A673 (cell line): Measurements from ENCODE around the gene CYLD. TPM values are rescaled to one million over a fixed set of nuclear protein-coding genes. Genes with fewer than 3 reads are reported as not detected.
A peak's percentile ranks its signal among the peaks of the same experiment; 100 is the strongest.

Source experiments
- BruUV-seq: library from RNA; stranded (reverse); fragments of 400-500 nt; replicated peaks from 2 replicates; lab custom pipeline; 2021; lab: Mats Ljungman, UMichigan
- CTCF ChIA-PET: fragments of 300-600 bp; sonication (Branson Sonifier 250); formaldehyde crosslinking; loops from one replicate; lab custom pipeline; 2022; ENCODE audit warnings: antibody characterized with exemption; lab: Charles Lee
- POLR2A ChIA-PET: fragments of 300-600 bp; sonication (Branson Sonifier 250); formaldehyde crosslinking; loops from one replicate; lab custom pipeline; 2022; ENCODE audit warnings: antibody characterized with exemption; ENCODE audit not compliant: low non-redundant PET; lab: Charles Lee
- DNase-seq: peaks from one replicate; pipeline ENCODE4 v3.0.0-alpha.2; 2015; ENCODE audit warnings: low spot score
- H3K27ac ChIP-seq: fragments of 200-600 bp; sonication (generic); 2 replicates; pipeline ENCODE4 v1.5.1; 2016; ENCODE audit warnings: mixed run types, low read depth, mild to moderate bottlenecking, mixed read lengths, antibody characterized with exemption, low read length; ENCODE audit not compliant: poor library complexity, severe bottlenecking
- H3K27me3 ChIP-seq: fragments of 200-600 bp; sonication (generic); replicated peaks from 2 replicates; pipeline ENCODE4 v1.6.1; 2017; ENCODE audit warnings: mixed run types, low read depth, mild to moderate bottlenecking, mixed read lengths, antibody characterized with exemption, low read length; ENCODE audit not compliant: insufficient read depth, poor library complexity
- H3K36me3 ChIP-seq: fragments of 200-600 bp; sonication (generic); 2 replicates; pipeline ENCODE4 v1.6.1; 2016; ENCODE audit warnings: mixed run types, mild to moderate bottlenecking, mixed read lengths, antibody characterized with exemption, low read length; ENCODE audit not compliant: insufficient read depth, poor library complexity, severe bottlenecking
- H3K4me1 ChIP-seq: fragments of 200-600 bp; sonication (generic); 2 replicates; pipeline ENCODE4 v1.6.1; 2017; ENCODE audit warnings: mixed run types, mild to moderate bottlenecking, mixed read lengths, antibody characterized with exemption, low read length; ENCODE audit not compliant: insufficient read depth, poor library complexity, severe bottlenecking
- H3K4me3 ChIP-seq: fragments of 200-600 bp; sonication (generic); 2 replicates; pipeline ENCODE4 v1.5.1; 2016; ENCODE audit warnings: low read depth, mixed run types, mild to moderate bottlenecking, mixed read lengths, low read length; ENCODE audit not compliant: poor library complexity, severe bottlenecking
- H3K9me3 ChIP-seq: fragments of 200-600 bp; sonication (generic); 2 replicates; pipeline ENCODE4 v1.6.1; 2016; ENCODE audit warnings: mixed run types, low read depth, mild to moderate bottlenecking, mixed read lengths, antibody characterized with exemption, low read length; ENCODE audit not compliant: poor library complexity, severe bottlenecking
- CTCF ChIP-seq: fragments of 300-800, 200-600 bp; sonication (generic); conservative IDR thresholded peaks from 2 replicates; pipeline ENCODE4 v1.5.1; 2017; ENCODE audit warnings: low read depth, mild to moderate bottlenecking, antibody characterized with exemption, low read length, moderate library complexity, mixed read lengths
- EZH2 ChIP-seq: fragments of 200-600 bp; sonication (generic); IDR thresholded peaks from 2 replicates; pipeline ENCODE4 v1.6.1; 2017; ENCODE audit warnings: borderline replicate concordance, low read depth, mild to moderate bottlenecking, mixed read lengths, antibody characterized with exemption, low read length; ENCODE audit not compliant: poor library complexity, severe bottlenecking
- intact Hi-C: fragments of 100-400 bp; cut with micrococcal nuclease; formaldehyde crosslinking; loops from one replicate; pipeline ENCODE4 v1.10.0; 2022; ENCODE audit not compliant: unreplicated experiment
- total RNA-seq: library from RNA; stranded (reverse); gene quantifications from 2 replicates; pipeline ENCODE4 v1.2.3, GENCODE V29; 2021

The CYLD gene
- total RNA-seq, 1 experiment from 2014 or later: 6.3 TPM

GRCh38 chr16:50802961-50803360 lies 61.1 kb downstream of the CYLD start:
- H3K4me3 ChIP-seq: no peak overlapping the region
- no peak overlapping the region for H3K27ac ChIP-seq
- no peak for DNase-seq
- no peaks in the 10 kb centered on the region for H3K4me1 ChIP-seq
- H3K9me3 ChIP-seq: no peaks in the 10 kb centered on the region
- ChIA-PET CTCF (no interaction called here), POLR2A (no interaction called here)
- no peak for TF ChIP-seq EZH2
- no peak for TF ChIP-seq CTCF
- H3K36me3 ChIP-seq: no peaks in the 10 kb centered on the region
- H3K27me3 ChIP-seq: no peaks in the 10 kb centered on the region
- intact Hi-C loops: loop anchor here (10.0 kb wide), 1 partner anchor 1182 kb away; no protein-coding TSS in a partner anchor
- no TSS peak for BruUV-seq

- H3K4me3 ChIP-seq: no peak overlapping the region
- no peaks in the 10 kb centered on the region for H3K27me3 ChIP-seq
- no TSS peak for BruUV-seq
- no peak overlapping the region for H3K27ac ChIP-seq
- ChIA-PET CTCF (no interaction called here), POLR2A (no interaction called here)
- H3K36me3 ChIP-seq: no peaks in the 10 kb centered on the region
- DNase-seq: no peak
- H3K9me3 ChIP-seq: no peaks in the 10 kb centered on the region
- H3K4me1 ChIP-seq: no peaks in the 10 kb centered on the region
- intact Hi-C loops: loop anchor here (10.0 kb wide), 1 partner anchor 1180 kb away; no protein-coding TSS in a partner anchor
- TF ChIP-seq EZH2 (no peak), CTCF (no peak)
These were observed 62.5 kb downstream of the CYLD start for GRCh38 chr16:50804290-50804907.

DNA sequence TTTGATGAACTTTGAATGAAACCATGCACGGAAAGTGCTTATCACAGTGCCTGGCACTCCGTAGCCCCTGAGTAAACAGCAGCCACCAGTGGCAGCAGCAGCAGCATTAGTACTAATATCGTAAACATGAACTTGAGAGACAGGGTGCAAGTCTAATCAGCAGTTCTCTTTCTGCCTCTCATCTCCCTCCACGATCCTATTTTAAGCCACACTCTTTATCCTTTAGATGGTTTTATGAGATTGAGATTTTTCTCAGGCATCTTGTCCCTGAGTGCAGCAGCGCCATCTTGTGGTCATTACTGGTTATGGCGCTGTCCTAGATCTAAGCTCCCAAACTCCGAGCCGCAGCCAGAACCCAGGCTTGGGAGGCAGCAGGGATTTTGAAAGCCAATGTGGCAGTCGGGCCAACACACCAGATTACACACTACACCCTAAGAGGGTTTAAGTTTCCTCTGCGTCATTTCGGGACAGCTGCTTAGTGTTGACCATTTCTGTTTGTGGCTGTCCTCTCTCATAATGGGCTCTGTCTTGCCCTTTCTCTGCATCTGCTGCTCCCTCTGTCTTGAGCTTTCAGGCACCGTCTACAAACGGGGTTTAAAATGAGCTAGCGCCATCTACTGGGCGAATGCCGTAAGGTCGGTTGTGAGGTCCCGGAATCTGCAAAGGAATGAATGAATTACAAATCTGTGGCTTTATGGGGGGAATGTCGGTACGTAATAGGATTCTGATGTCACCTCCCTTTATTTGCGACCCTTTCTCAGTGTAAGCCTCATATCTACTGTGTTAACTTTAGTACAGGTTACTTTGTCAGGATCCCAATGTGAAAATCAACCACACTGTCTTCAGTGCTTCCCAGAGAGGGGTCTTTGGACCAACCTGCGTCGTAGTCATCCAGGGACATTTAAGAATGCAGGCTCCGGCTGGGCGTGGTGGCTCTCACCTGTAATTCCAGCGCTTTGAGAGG lies 64.5 kb downstream of the CYLD start:
- TF ChIP-seq CTCF (peak; percentile 95), EZH2 (no peak)
- H3K27me3 ChIP-seq: no peaks in the 10 kb centered on the region
- H3K4me1 ChIP-seq: no peaks in the 10 kb centered on the region
- BruUV-seq: no TSS peak
- POLR2A ChIA-PET: no interaction called here
- H3K27ac ChIP-seq: no peak overlapping the region
- intact Hi-C loops: loop anchor here (1.0 to 10.0 kb wide), 3 partner anchors 140 to 1178 kb away; no protein-coding TSS in a partner anchor
- no peaks in the 10 kb centered on the region for H3K9me3 ChIP-seq
- H3K36me3 ChIP-seq: no peaks in the 10 kb centered on the region
- CTCF ChIA-PET: interaction anchor here (0.5 to 1.4 kb wide), 26 partner anchors 8 to 1074 kb away, joined by 3 to 8 read pairs (median 4); partner anchors contain the start of gene CNEP1R1
- H3K4me3 ChIP-seq: peak overlapping the region; percentile 43
- peak; percentile 91 for DNase-seq
